Activated T-cell treated with anti-CD3 and anti-CD28 coated beads, Interleukin-2, amount 50 U/mL, for 72 hours (primary cell): ENCODE data around the gene ADIG. TPM values are rescaled to one million over a fixed set of nuclear protein-coding genes. Genes with fewer than 3 reads are reported as not detected.

ENCODE experiments used
- ATAC-seq, 2 donors: fragments of 150-1000 bp; cut with Tn5 transposase; replicated peaks in 1 of 2; 2 replicates each; pipeline ENCODE4 v1.10.0; 2021; ENCODE audit warnings: moderate library complexity in 2 of 2, mild to moderate bottlenecking in 1 of 2
- DNase-seq, 2 donors: peaks; one replicate each; pipeline ENCODE4 v3.0.0; 2021 to 2022; ENCODE audit warnings: mixed read lengths in 1 of 2
- H3K27ac Mint-ChIP-seq: one replicate; pipeline ENCODE4 v1.8.0; 2022; ENCODE audit warnings: mild to moderate bottlenecking, moderate library complexity, mixed read lengths
- H3K27me3 Mint-ChIP-seq: one replicate; pipeline ENCODE4 v1.8.0; 2022; ENCODE audit warnings: low read depth, mixed read lengths
- H3K36me3 Mint-ChIP-seq, 2 donors: one replicate each; pipeline ENCODE4 v1.8.0; 2022; ENCODE audit warnings: mixed read lengths in 2 of 2, mild to moderate bottlenecking in 1 of 2; ENCODE audit not compliant: insufficient read depth in 2 of 2
- H3K4me1 Mint-ChIP-seq: one replicate; pipeline ENCODE4 v1.8.0; 2022; ENCODE audit warnings: low read depth, mixed read lengths
- H3K4me3 Mint-ChIP-seq, 2 donors: one replicate each; pipeline ENCODE4 v1.8.0; 2022; ENCODE audit warnings: mild to moderate bottlenecking in 2 of 2, mixed read lengths in 2 of 2, moderate library complexity in 2 of 2
- H3K9me3 Mint-ChIP-seq, 2 donors: one replicate each; pipeline ENCODE4 v1.8.0; 2022; ENCODE audit warnings: mixed read lengths in 2 of 2
- total RNA-seq, 2 donors: library from RNA; stranded (reverse); gene quantifications; one replicate each; pipeline ENCODE4 v1.2.3, GENCODE V29; 2022

The ADIG gene
- total RNA-seq, 2 donors from 2014 or later: not detected

DNA sequence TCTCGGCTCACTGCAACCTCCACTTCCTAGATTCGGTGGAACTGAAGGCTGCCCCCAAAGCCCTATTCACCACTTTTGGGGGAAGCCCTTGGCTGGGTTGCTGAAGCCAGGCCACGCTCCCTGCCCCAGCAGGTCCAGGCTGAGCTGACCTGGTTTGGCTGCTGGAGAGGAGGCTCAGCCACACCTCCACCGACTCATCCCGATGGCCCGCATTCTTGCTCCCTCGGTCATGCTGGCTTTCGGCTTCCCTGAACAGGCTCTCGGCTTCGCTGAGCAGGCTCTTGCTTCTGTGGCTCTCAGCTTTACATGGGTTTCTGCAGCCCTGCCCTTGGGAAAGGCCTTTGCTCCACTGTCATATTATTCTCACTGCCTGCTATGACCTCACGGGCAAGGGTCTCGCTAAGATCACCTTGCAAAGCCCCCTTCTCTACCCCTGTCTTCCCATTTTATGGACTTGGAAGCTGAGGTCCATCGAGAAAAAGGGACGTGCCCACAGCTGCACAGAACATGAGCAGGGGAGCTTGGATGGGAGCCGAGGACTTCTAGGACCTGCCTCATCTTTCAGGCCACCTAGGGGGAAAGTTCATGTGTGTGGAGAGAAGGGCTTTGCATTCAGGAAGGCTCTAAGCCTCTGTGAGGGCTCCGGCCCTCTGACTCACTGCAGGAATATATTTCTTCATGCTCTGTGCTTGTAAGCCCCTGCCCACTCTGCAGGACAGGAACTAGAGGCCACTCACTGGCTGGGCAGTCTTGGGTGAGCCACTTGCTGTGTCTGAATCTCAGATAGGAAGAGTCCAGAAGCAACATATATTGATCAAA is 36.2 kb downstream of the ADIG start:
- no peaks in the 10 kb centered on the region for H3K4me1 Mint-ChIP-seq
- no peak overlapping the region for H3K27ac Mint-ChIP-seq
- H3K27me3 Mint-ChIP-seq: peaks cover 45% of the 10 kb centered on the region
- no peaks in the 10 kb centered on the region for H3K36me3 Mint-ChIP-seq
- no peaks in the 10 kb centered on the region for H3K9me3 Mint-ChIP-seq
- DNase-seq (no peak), ATAC-seq (no peak)
- no peak overlapping the region for H3K4me3 Mint-ChIP-seq

DNA sequence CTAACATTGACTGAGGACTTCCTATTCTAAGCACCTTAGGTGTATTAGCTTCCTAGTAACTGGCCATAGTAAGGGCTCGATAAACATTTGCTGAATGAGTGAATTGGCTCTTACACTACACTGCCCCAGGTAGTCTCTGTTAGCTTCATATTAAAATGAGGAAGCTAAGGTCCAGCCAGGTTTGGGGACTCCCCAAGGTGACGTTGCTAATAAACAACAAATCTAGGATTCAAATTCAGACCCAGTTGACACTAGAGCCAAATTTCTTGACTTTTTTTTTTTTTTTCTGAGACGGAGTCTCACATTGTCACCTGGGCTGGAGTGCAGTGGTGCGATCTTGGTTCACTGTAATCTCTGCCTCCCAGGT is 36.8 kb downstream of the ADIG start:
- no peaks in the 10 kb centered on the region for H3K4me1 Mint-ChIP-seq
- peaks cover 45% of the 10 kb centered on the region for H3K27me3 Mint-ChIP-seq
- H3K4me3 Mint-ChIP-seq: no peak overlapping the region
- no peak for ATAC-seq
- H3K9me3 Mint-ChIP-seq: no peaks in the 10 kb centered on the region
- no peaks in the 10 kb centered on the region for H3K36me3 Mint-ChIP-seq
- no peak overlapping the region for H3K27ac Mint-ChIP-seq
- no peak for DNase-seq

DNA sequence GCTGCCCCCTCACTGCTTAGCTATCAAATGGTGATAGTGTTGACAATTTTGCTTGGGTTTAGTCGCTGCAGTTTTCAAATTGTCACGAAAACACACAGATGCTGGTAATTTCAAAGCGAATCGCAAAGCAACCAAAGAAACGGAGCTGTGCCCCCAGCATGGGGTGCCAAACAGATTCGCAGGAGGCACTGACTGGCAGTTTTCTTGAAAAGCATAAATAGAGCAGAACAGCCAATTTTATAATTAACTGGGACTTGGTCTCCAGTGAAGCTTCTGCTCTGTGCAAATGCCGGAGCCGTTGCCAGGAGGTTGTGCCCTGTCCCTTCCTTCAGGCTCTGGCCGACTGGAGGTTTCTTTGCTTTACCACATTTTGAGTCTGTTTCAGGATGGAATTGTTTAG is 39.4 kb downstream of the ADIG start:
- Mint-ChIP-seq H3K27me3 (peaks cover 45% of the 10 kb centered on the region), H3K4me1 (no peaks in the 10 kb centered on the region), H3K9me3 (no peaks in the 10 kb centered on the region), H3K36me3 (no peaks in the 10 kb centered on the region), H3K27ac (no peak overlapping the region), H3K4me3 (no peak overlapping the region)
- ATAC-seq (no peak), DNase-seq (no peak)

DNA sequence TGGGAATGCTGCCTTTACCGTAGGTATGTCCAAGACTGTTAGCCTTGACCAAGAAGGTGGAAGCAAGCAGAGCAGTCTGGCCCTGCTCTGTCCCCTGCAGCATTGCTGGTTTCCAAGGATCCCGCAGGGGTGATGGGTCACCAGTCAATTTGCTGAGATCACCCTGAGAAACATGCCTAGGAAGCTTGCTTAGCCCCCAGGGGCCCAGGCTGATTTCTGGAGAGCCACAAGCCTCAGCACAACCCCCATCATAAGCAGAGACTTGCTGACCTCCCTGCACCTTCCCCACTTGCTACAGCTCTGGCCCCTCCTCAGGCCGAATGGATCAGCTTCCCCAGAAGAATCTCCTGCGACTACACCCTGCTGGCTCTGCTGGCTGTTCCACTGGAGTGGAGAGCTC is 42.1 kb downstream of the ADIG start:
- no peak for ATAC-seq
- Mint-ChIP-seq H3K36me3 (no peaks in the 10 kb centered on the region), H3K9me3 (peaks cover 0 to 1% of the 10 kb centered on the region in 2 donors), H3K4me3 (no peak overlapping the region), H3K27me3 (peaks cover 27% of the 10 kb centered on the region), H3K27ac (no peak overlapping the region), H3K4me1 (no peaks in the 10 kb centered on the region)
- DNase-seq: no peak

DNA sequence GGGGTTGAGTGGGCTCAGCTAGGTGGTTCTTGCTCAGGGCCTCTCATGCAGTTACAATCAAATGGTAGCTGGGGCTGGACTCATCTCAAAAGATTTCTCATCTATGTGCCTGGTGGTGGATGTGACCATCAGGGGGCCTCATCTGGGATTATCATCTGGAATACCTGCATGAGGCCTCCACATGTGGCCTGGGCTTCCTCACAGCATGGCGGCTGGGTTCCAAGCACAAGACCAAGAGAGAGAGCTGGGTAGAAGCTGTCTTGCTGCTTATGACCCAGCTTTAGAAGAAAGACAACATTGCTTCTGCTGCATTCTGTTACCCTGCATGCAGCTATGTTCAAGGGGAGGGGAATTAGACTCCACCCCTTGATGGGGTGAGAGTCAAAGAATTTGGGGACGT is 43.1 kb downstream of the ADIG start:
- peaks cover 0 to 1% of the 10 kb centered on the region in 2 donors for H3K9me3 Mint-ChIP-seq
- peaks cover 20% of the 10 kb centered on the region for H3K27me3 Mint-ChIP-seq
- no peak for DNase-seq
- no peaks in the 10 kb centered on the region for H3K4me1 Mint-ChIP-seq
- no peaks in the 10 kb centered on the region for H3K36me3 Mint-ChIP-seq
- H3K4me3 Mint-ChIP-seq: no peak overlapping the region
- no peak overlapping the region for H3K27ac Mint-ChIP-seq
- ATAC-seq: no peak

DNA sequence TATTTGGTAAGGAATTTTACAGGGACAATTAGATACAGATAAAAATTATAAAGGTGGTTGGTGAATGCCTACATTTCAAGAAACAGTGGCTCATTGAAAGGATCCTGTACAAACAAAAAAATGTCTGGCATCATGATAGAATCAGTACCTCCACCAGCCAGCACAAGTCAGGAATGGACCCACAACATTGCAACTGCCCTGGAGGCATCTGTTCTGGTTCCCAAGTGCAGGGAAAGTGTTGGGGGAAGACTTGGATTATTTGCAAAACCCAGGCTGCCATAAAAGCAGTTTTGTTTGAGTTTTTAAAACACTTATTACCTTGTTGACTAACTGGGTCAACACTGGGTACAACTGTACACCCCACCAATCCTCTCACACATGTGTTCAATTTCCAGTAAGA is 44.9 kb downstream of the ADIG start:
- no peak overlapping the region for H3K4me3 Mint-ChIP-seq
- H3K4me1 Mint-ChIP-seq: peaks cover 4% of the 10 kb centered on the region
- H3K27ac Mint-ChIP-seq: no peak overlapping the region
- peaks cover 0 to 1% of the 10 kb centered on the region in 2 donors for H3K9me3 Mint-ChIP-seq
- H3K27me3 Mint-ChIP-seq: peaks cover 8% of the 10 kb centered on the region
- DNase-seq (no peak), ATAC-seq (no peak)
- no peaks in the 10 kb centered on the region for H3K36me3 Mint-ChIP-seq

DNA sequence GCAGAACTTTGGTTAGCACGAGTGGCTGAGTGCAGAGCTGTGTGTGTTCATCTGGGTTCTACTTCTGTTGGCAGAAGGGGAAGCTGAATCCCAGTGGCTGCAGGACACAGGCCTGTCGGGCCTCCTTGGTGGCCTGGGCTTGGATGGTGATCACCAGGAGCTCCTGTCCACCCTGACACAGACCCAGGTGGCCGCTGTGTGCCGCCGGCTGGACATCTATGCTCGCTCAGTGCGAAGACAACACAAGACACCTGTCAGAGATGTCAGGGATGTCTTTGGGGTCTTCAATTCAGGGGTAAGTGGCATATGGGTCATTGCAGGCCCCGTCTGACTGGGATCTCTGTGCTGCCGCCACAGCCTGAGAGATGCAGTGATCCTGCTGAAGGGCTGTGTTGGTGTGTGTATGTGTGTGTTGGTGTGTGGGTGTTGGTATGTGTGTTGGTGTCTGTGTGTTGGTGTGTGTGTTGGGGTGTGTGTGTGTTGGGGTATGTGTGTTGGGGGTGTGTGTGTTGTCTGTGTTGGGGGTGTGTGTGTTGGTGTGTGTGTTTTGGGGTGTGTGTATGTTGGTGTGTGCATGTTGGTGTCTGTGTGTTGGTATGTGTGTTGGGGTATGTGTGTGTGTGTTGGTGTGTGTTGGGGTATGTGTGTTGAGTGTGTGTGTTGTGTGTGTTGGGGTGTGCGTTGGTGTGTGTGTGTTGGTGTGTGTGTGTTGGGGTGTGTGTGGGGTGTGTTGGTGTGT is 46.1 kb downstream of the ADIG start:
- no peaks in the 10 kb centered on the region for H3K36me3 Mint-ChIP-seq
- H3K4me3 Mint-ChIP-seq: no peak overlapping the region
- H3K27ac Mint-ChIP-seq: no peak overlapping the region
- peaks cover 0 to 1% of the 10 kb centered on the region in 2 donors for H3K9me3 Mint-ChIP-seq
- no peaks in the 10 kb centered on the region for H3K27me3 Mint-ChIP-seq
- H3K4me1 Mint-ChIP-seq: peaks cover 9% of the 10 kb centered on the region
- no peak for ATAC-seq
- no peak for DNase-seq

DNA sequence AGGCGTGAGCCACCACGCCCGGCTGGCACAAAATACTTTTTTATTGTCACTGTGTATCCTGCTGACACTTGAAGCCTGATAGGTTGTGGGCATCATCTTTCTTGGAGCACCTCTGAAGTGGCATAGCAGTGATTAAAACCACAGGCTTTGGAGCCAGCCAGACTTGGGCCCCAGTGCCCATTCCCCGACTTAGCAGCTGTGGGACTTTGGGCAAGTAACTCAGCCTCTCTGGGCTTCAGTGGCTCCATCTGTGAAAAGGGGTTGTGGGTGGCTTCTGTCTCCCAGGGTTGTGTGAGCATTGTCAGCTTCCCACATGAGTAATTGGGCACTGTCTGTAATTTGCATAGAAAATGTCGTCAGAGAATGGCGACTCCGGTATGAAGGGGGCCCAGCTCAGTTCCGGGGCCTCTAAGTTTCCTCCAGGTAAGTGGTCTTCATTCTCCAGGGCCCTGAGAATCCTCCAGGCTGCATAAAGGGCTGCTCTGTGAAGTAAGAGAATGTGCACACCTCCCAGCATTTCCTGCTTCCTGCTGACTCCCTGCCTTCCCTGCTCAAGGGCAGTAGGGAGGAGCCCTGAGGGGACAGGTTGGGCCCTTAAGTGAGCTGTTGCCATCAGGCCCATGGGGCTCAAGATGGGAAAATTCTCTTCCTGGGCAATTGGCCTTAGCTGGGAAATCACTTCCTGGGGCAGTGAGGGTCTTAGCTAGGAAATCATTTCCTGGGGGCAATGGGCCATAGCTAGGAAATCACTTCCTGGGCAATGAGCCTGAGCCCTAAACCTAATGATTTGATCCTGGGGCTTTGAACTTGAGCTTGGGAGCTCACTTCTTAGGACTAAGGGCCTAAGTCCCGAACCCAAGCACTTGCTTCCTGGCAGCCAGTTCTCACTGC is 47.8 kb downstream of the ADIG start:
- no peak for ATAC-seq
- Mint-ChIP-seq H3K4me3 (no peak overlapping the region), H3K9me3 (peaks cover 0 to 1% of the 10 kb centered on the region in 2 donors), H3K36me3 (no peaks in the 10 kb centered on the region), H3K27me3 (peaks cover 2% of the 10 kb centered on the region), H3K27ac (no peak overlapping the region), H3K4me1 (peaks cover 9% of the 10 kb centered on the region)
- no peak for DNase-seq

DNA sequence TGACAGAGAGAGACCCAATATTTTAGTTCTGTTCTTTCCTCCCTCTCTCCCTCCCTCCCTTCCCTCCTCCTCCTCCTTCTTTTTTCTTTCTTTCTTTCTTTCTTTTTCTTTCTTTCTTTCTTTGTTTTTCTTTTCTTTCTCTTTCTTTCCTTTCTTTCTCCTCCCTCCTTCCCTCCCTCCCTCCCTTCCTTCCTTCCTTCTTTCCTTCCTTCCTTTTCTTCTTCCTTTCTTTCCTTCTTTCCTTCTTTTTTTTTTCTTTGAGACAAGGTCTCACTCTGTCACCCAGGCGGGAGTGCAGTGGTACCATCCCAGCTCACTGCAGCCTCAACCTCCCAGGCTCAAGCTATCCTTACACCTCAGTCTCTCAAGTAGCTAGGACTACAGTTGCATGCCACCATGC is 49.0 kb downstream of the ADIG start:
- Mint-ChIP-seq H3K27ac (no peak overlapping the region), H3K4me1 (peaks cover 9% of the 10 kb centered on the region), H3K27me3 (peaks cover 6% of the 10 kb centered on the region)

DNA sequence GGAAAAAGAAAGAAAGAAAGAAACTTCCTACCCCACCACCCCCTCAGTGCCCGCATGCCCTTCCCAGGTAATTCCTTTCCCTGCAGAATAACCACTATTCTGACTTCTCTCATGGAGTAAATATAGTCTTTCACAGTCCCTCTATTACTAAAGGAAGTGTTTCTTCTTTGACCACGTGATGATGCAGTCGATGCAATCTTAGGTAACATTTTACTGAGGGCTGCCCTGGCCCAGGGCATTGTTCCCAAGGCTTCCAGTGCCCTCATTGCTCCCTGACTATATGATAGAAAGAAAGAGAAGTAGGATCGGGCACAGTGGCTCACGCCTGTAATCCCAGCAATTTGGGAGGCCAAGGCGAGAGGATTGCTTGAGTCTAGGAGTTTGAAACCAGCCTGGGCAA is 49.7 kb downstream of the ADIG start:
- peaks cover 9% of the 10 kb centered on the region for H3K4me1 Mint-ChIP-seq
- DNase-seq (no peak), ATAC-seq (peak in 1 of 2 donors; percentile 47)
- H3K4me3 Mint-ChIP-seq: peak overlapping the region; percentile 7 to 14
- peaks cover 6% of the 10 kb centered on the region for H3K27me3 Mint-ChIP-seq
- H3K36me3 Mint-ChIP-seq: no peaks in the 10 kb centered on the region
- H3K9me3 Mint-ChIP-seq: peaks cover 0 to 1% of the 10 kb centered on the region in 2 donors
- no peak overlapping the region for H3K27ac Mint-ChIP-seq

More for the DNA sequence above, 49.0 kb downstream of the ADIG start:
- Mint-ChIP-seq H3K36me3 (no peaks in the 10 kb centered on the region), H3K9me3 (peaks cover 0 to 1% of the 10 kb centered on the region in 2 donors), H3K4me3 (no peak overlapping the region)
- DNase-seq (no peak), ATAC-seq (no peak)

DNA sequence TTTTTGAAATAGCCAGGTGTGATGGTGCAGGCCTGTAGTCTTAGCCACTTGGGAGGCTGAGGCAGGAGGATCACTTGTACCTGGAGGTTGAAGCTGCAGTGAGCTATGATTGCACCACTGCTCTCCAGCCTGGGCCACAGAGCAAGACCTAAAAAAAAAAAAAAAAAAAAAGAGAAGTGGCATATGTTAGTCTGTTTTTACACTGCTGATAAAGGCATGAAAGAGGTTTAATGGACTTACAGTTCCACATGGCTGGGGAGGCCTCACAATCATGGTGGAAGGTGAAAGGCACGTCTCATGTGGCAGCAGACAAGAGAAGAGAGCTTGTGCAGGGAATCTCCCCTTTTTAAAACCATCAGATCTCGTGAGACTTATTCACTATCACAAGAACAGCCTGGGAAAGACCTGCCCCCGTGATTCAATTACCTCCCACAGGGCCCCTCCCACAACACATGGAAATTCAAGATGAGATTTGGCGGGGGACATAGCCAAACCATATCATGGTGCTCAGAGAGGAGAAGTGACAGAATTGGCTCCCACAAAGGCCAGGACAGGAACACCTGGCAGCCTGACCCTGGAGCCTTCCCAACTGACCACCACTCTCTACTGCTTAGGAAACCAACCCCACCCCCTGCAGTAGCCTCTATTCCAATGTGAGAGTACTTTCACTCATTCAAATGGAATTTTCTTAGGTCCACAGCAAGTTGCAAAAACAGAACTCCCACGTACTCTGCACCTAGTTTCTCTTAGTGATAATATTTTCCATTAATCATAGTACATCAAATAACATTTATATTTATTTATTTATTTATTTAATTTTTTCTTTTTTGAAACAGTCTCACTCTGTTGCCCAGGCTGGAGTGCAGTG is 50.4 kb downstream of the ADIG start:
- Mint-ChIP-seq H3K27ac (no peak overlapping the region), H3K4me1 (peaks cover 9% of the 10 kb centered on the region), H3K4me3 (no peak overlapping the region), H3K27me3 (peaks cover 6% of the 10 kb centered on the region), H3K36me3 (no peaks in the 10 kb centered on the region), H3K9me3 (peaks cover 0 to 1% of the 10 kb centered on the region in 2 donors)
- DNase-seq: no peak
- no peak for ATAC-seq

DNA sequence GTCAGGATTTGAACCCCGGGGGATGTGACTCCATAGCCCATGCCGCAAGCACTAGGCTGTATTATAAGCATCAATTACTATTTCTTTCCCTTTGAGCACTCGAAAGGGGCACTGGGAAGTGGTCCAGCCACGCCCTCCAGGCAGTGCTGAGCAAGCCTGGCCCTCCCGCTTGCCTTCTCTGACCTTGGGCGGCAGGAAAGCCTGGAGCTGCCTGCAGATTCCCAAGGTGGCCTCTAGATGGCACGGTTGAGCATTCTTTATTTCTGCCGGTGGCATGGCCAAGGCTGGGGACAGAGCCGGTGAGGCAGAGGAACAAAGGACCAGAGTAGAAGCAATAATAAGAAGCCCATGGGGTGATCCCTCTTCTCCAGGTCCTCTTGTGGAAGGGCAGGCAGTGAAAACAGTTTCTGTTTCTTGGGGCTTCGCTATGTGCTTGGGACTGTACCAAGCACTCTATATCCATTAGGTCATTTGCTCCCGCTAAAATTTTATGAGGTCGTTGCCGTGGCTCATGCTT is 52.6 kb downstream of the ADIG start:
- H3K9me3 Mint-ChIP-seq: no peaks in the 10 kb centered on the region
- H3K4me1 Mint-ChIP-seq: peaks cover 9% of the 10 kb centered on the region
- no peak overlapping the region for H3K4me3 Mint-ChIP-seq
- H3K27me3 Mint-ChIP-seq: peaks cover 6% of the 10 kb centered on the region
- H3K27ac Mint-ChIP-seq: no peak overlapping the region
- DNase-seq: peak; percentile 61 to 72
- no peaks in the 10 kb centered on the region for H3K36me3 Mint-ChIP-seq
- ATAC-seq: peak; percentile 76 to 82
